Panc1 (cell line): ENCODE results near the gene CCDC18. TPM values are rescaled to one million over a fixed set of nuclear protein-coding genes. Genes with fewer than 3 reads are reported as not detected.
"Not testable (repeated sequence)": the region's sequence is repeated elsewhere in the genome, so short reads cannot be mapped to it uniquely, and the experiment has no call there.

Experiments
- ATAC-seq: fragments of 200-7000 bp; cut with Tn5 transposase; 2 replicates; pipeline ENCODE4 v1.9.1; 2020; ENCODE audit warnings: mild to moderate bottlenecking, moderate library complexity
- BruUV-seq: library from RNA; stranded (reverse); fragments of 400-500 nt; replicated peaks from 2 replicates; lab custom pipeline; 2021; lab: Mats Ljungman, UMichigan
- CTCF ChIA-PET: fragments of 300-600 bp; sonication (Branson Sonifier 250); formaldehyde crosslinking; loops from one replicate; lab custom pipeline; 2022; ENCODE audit warnings: antibody characterized with exemption; lab: Charles Lee
- POLR2A ChIA-PET: fragments of 300-600 bp; sonication (Branson Sonifier 250); formaldehyde crosslinking; loops from one replicate; lab custom pipeline; 2022; ENCODE audit warnings: antibody characterized with exemption; lab: Charles Lee
- DNase-seq: peaks from one replicate; pipeline ENCODE4 v3.0.0-alpha.2; 2010; ENCODE audit warnings: low read depth, low spot score
- H3K27ac ChIP-seq: 2 replicates; pipeline ENCODE4 v1.5.1; 2011; ENCODE audit warnings: mild to moderate bottlenecking, low read length, inconsistent platforms
- H3K27me3 ChIP-seq: fragments of 200-500 bp; sonication (Bioruptor generic); 2 replicates; pipeline ENCODE4 v1.6.0; 2014; ENCODE audit warnings: low read length, inconsistent platforms; ENCODE audit not compliant: control insufficient read depth, insufficient read depth
- H3K36me3 ChIP-seq: fragments of 200-500 bp; sonication (Bioruptor generic); 2 replicates; pipeline ENCODE4 v1.5.1; 2014; ENCODE audit warnings: inconsistent platforms, mild to moderate bottlenecking, low read length, moderate library complexity; ENCODE audit not compliant: control insufficient read depth, insufficient read depth
- H3K4me1 ChIP-seq: 2 replicates; pipeline ENCODE4 v1.5.1; 2011; ENCODE audit warnings: inconsistent platforms, mild to moderate bottlenecking, low read length, moderate library complexity; ENCODE audit not compliant: control insufficient read depth, insufficient read depth
- H3K4me3 ChIP-seq, 2 experiments: 2 replicates each; pipeline ENCODE4 v1.5.1; 2011 to 2012; ENCODE audit warnings: low read depth in 2 of 2, low read length in 2 of 2, mild to moderate bottlenecking in 2 of 2, inconsistent platforms in 1 of 2, moderate library complexity in 1 of 2
- H3K9me3 ChIP-seq: fragments of 200-500 bp; sonication (Bioruptor generic); 2 replicates; pipeline ENCODE4 v1.5.1; 2014; ENCODE audit warnings: low read depth, mild to moderate bottlenecking, inconsistent platforms, low read length, moderate library complexity; ENCODE audit not compliant: control insufficient read depth, insufficient read depth
- POLR2AphosphoS5 ChIP-seq: IDR thresholded peaks from 2 replicates; pipeline ENCODE4 v1.6.1; 2012; ENCODE audit warnings: mild to moderate bottlenecking, low read depth, low read length, moderate library complexity
- SIN3A ChIP-seq: IDR thresholded peaks from 2 replicates; pipeline ENCODE4 v1.6.1; 2012; ENCODE audit warnings: low read depth, mild to moderate bottlenecking, low read length, moderate library complexity, borderline replicate concordance; ENCODE audit not compliant: insufficient read depth
- TCF7L2 ChIP-seq: IDR thresholded peaks from 2 replicates; pipeline ENCODE4 v1.6.1; 2011; ENCODE audit warnings: mild to moderate bottlenecking, low read depth, low read length, inconsistent platforms
- in situ Hi-C: cut with HindIII; loops from 2 replicates; pipeline ENCODE4 v1.10.0; 2016; ENCODE audit warnings: low sequenced_read_pairs, low pct_unique_long_range_greater_than_20kb
- intact Hi-C: fragments of 100-400 bp; cut with micrococcal nuclease; formaldehyde crosslinking; loops from one replicate; pipeline ENCODE4 v1.10.0; 2022; ENCODE audit not compliant: unreplicated experiment
- total RNA-seq: library from RNA; stranded (reverse); gene quantifications from one replicate; pipeline ENCODE4 v1.2.1, GENCODE V29; 2021; ENCODE audit not compliant: unreplicated experiment
- TF ChIP-seq, protein P1 (sequence below), 2 experiments: IDR thresholded peaks; 2 replicates each; pipeline ENCODE4 v1.6.1; 2011 to 2012; ENCODE audit warnings: low read depth in 2 of 2, control low read depth in 1 of 2, low read length in 1 of 2, mild to moderate bottlenecking in 1 of 2, moderate library complexity in 1 of 2; ENCODE audit not compliant: insufficient read depth in 1 of 2
- TF ChIP-seq, protein P2 (sequence below): fragments of 450-650 bp; IDR thresholded peaks from 2 replicates; pipeline ENCODE4 v1.5.1; 2017; ENCODE audit warnings: mild to moderate bottlenecking

Gene CCDC18
- total RNA-seq, 1 experiment from 2014 or later, result 11.6 TPM

DNA sequence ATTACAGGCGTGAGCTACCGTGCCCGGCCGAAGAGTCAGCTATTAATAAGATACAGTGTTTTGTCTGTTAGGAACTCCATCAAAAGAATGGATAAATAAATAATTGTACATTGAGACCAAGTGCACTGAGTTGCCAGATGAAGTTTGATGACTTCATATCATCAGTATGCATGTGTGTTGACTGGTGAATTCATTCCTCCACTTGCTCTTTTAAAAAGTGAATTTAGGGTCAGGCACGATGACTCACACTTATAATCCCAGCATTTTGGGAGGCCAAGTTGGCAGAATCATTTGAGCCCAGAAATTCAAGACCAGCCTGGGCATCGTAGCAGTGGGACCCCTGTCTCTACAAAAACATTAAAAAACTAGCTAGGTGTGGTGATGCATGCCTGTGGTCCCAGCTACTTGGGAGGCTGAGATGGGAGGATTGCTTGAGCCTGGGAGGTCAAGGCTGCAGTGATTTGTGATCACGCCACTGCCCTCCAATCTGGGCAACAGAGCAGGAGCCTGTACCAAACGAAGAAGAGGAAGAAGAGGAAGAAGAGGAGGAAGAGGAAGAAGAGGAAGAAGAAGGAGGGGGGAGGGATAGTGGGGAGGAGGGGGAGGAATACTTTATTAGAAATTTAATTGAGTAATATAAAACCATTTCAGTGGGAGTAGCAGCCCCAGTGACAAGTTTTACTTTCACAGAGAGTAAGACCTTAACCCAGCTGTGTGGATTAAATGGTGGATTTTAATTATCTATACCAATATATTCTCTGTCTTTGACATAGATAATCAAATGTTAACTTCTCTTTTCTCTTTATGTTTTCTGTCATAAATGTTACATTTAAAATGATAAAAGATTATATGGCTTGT lies 74.9 kb downstream of the CCDC18 start:
- in situ Hi-C loops, result no loop called here
- CTCF ChIA-PET, result no interaction called here
- DNase-seq, result no peak

DNA sequence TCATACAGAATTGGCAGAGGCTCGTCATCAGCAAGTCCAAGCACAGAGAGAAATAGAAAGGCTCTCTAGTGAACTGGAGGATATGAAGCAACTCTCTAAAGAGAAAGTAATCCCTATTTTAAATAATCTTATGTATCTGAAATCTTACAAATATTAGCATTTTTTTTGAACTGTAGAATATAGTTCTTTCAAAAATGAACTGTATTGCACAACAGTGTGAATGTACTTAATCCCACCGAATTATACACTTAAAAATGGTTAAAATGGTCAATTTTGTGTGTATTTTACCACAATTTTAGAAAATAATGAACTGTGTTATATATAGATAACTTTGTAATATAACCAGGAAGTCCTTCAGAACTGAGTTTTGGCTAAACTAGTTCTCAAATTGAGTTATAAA lies 75.9 kb downstream of the CCDC18 start:
- POLR2A ChIA-PET, result no interaction called here
- no peaks in the 10 kb centered on the region; the same call in 1 of the 2 replicates for H3K36me3 ChIP-seq
- no peak overlapping the region for H3K4me3 ChIP-seq
- intact Hi-C loops (no loop called here), in situ Hi-C loops (no loop called here)
- H3K27ac ChIP-seq, result no peak overlapping the region
- no TSS peak for BruUV-seq
- ATAC-seq, result no peak
- CTCF ChIA-PET, result no interaction called here
- H3K9me3 ChIP-seq, result no peaks in the 10 kb centered on the region
- H3K4me1 ChIP-seq, result no peaks in the 10 kb centered on the region
- H3K27me3 ChIP-seq, result no peaks in the 10 kb centered on the region
- TF ChIP-seq SIN3A, result no peak
- no peak for DNase-seq

More for the DNA sequence above, 74.9 kb downstream of the CCDC18 start:
- Histone ChIP-seq H3K36me3 (no peaks in the 10 kb centered on the region; the same call in 1 of the 2 replicates), H3K27ac (no peak overlapping the region), H3K4me1 (no peaks in the 10 kb centered on the region), H3K4me3 (no peak overlapping the region), H3K27me3 (no peaks in the 10 kb centered on the region), H3K9me3 (no peaks in the 10 kb centered on the region)
- POLR2A ChIA-PET, result no interaction called here
- intact Hi-C loops, result no loop called here
- BruUV-seq, result no TSS peak
- TF ChIP-seq TCF7L2 (no peak), SIN3A (no peak)
- TF ChIP-seq, protein P1, sequence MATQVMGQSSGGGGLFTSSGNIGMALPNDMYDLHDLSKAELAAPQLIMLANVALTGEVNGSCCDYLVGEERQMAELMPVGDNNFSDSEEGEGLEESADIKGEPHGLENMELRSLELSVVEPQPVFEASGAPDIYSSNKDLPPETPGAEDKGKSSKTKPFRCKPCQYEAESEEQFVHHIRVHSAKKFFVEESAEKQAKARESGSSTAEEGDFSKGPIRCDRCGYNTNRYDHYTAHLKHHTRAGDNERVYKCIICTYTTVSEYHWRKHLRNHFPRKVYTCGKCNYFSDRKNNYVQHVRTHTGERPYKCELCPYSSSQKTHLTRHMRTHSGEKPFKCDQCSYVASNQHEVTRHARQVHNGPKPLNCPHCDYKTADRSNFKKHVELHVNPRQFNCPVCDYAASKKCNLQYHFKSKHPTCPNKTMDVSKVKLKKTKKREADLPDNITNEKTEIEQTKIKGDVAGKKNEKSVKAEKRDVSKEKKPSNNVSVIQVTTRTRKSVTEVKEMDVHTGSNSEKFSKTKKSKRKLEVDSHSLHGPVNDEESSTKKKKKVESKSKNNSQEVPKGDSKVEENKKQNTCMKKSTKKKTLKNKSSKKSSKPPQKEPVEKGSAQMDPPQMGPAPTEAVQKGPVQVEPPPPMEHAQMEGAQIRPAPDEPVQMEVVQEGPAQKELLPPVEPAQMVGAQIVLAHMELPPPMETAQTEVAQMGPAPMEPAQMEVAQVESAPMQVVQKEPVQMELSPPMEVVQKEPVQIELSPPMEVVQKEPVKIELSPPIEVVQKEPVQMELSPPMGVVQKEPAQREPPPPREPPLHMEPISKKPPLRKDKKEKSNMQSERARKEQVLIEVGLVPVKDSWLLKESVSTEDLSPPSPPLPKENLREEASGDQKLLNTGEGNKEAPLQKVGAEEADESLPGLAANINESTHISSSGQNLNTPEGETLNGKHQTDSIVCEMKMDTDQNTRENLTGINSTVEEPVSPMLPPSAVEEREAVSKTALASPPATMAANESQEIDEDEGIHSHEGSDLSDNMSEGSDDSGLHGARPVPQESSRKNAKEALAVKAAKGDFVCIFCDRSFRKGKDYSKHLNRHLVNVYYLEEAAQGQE (IDR thresholded peaks at IDR 0.05; ENCODE audit: insufficient read depth in 1 of 2, low read depth in 2 of 2, low read length in 1 of 2), result no peak
- no peak for ATAC-seq

- no peak for ATAC-seq
- BruUV-seq, result no TSS peak
- POLR2A ChIA-PET, result no interaction called here
- H3K4me3 ChIP-seq, result no peak overlapping the region
- no peaks in the 10 kb centered on the region; the same call in 1 of the 2 replicates for H3K36me3 ChIP-seq
- H3K27ac ChIP-seq, result no peak overlapping the region
- H3K9me3 ChIP-seq, result no peaks in the 10 kb centered on the region; the same call in 1 of the 2 replicates
- CTCF ChIA-PET, result no interaction called here
- in situ Hi-C loops (no loop called here), intact Hi-C loops (no loop called here)
- DNase-seq, result no peak
- no peaks in the 10 kb centered on the region for H3K27me3 ChIP-seq
- no peaks in the 10 kb centered on the region for H3K4me1 ChIP-seq
- TF ChIP-seq SIN3A (no peak), TCF7L2 (no peak), POLR2AphosphoS5 (no peak)
- TF ChIP-seq, protein P1 (IDR thresholded peaks at IDR 0.05; ENCODE audit: insufficient read depth in 1 of 2, low read depth in 2 of 2, low read length in 1 of 2), result no peak
- TF ChIP-seq, protein P2, sequence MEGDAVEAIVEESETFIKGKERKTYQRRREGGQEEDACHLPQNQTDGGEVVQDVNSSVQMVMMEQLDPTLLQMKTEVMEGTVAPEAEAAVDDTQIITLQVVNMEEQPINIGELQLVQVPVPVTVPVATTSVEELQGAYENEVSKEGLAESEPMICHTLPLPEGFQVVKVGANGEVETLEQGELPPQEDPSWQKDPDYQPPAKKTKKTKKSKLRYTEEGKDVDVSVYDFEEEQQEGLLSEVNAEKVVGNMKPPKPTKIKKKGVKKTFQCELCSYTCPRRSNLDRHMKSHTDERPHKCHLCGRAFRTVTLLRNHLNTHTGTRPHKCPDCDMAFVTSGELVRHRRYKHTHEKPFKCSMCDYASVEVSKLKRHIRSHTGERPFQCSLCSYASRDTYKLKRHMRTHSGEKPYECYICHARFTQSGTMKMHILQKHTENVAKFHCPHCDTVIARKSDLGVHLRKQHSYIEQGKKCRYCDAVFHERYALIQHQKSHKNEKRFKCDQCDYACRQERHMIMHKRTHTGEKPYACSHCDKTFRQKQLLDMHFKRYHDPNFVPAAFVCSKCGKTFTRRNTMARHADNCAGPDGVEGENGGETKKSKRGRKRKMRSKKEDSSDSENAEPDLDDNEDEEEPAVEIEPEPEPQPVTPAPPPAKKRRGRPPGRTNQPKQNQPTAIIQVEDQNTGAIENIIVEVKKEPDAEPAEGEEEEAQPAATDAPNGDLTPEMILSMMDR, result no peak
Measured at GRCh38 chr1:93257889-93258288, 77.4 kb downstream of the CCDC18 start.

- H3K36me3 ChIP-seq, H3K27ac ChIP-seq, H3K4me1 ChIP-seq, H3K27me3 ChIP-seq, BruUV-seq, H3K4me3 ChIP-seq, CTCF ChIA-PET, POLR2A ChIA-PET, intact Hi-C loops, H3K9me3 ChIP-seq, ATAC-seq, in situ Hi-C loops, DNase-seq: not testable (repeated sequence)
Measured at GRCh38 chr1:93260726-93261125, 80.2 kb downstream of the CCDC18 start.
